Stimulated activated CD8-positive, alpha-beta memory T cell treated with anti-CD3 and anti-CD28 coated beads, Interleukin-15, amount 100 ng/mL, for 48 hours (primary cell): ENCODE results near the gene SPRING1.
A peak's percentile ranks its signal among the peaks of the same experiment; 100 is the strongest.

ENCODE experiments used
- DNase-seq, 2 donors: peaks; one replicate each; pipeline ENCODE4 v3.0.0-alpha.2; 2020; ENCODE audit warnings: low read depth in 2 of 2

The SPRING1 gene

GRCh38 chr12:116708826-116709756 is 28.8 kb downstream of the SPRING1 start:
- peak in 1 of 2 donors; percentile 8 for DNase-seq

GRCh38 chr12:116707751-116708150 is 30.1 kb downstream of the SPRING1 start:
- DNase-seq: no peak

- peak; percentile 30 to 40 for DNase-seq
Measured at GRCh38 chr12:116703214-116703795, 34.6 kb downstream of the SPRING1 start.

- no peak for DNase-seq
Measured at GRCh38 chr12:116701432-116701831, 36.4 kb downstream of the SPRING1 start.

GRCh38 chr12:116700066-116700465 is 37.8 kb downstream of the SPRING1 start:
- DNase-seq: no peak

GRCh38 chr12:116698554-116699075 is 39.3 kb downstream of the SPRING1 start:
- DNase-seq: no peak

- DNase-seq: no peak
Measured at GRCh38 chr12:116698116-116698515, 39.8 kb downstream of the SPRING1 start.

- no peak for DNase-seq
Measured at GRCh38 chr12:116697716-116698115, 40.2 kb downstream of the SPRING1 start.

- no peak for DNase-seq
Measured at GRCh38 chr12:116697305-116697704, 40.6 kb downstream of the SPRING1 start.

GRCh38 chr12:116695464-116695725 is 42.5 kb downstream of the SPRING1 start:
- no peak for DNase-seq

- no peak for DNase-seq
Measured at GRCh38 chr12:116694653-116695463, 43.0 kb downstream of the SPRING1 start.

- DNase-seq: no peak
Measured at GRCh38 chr12:116693286-116694227, 44.3 kb downstream of the SPRING1 start.

GRCh38 chr12:116692605-116693004 is 45.3 kb downstream of the SPRING1 start:
- DNase-seq: no peak

GRCh38 chr12:116691636-116692035 is 46.2 kb downstream of the SPRING1 start:
- DNase-seq: no peak

- no peak for DNase-seq
Measured at GRCh38 chr12:116691205-116691604, 46.7 kb downstream of the SPRING1 start.

- DNase-seq: no peak
Measured at GRCh38 chr12:116689979-116690744, 47.7 kb downstream of the SPRING1 start.

GRCh38 chr12:116689521-116689920 is 48.3 kb downstream of the SPRING1 start:
- no peak for DNase-seq
